Mesenchymal stem cell (in vitro differentiated cells and primary cell): ENCODE measurements around the gene CCR9.
"Not testable (repeated sequence)": the region's sequence is repeated elsewhere in the genome, so short reads cannot be mapped to it uniquely, and the experiment has no call there.

Source experiments
- DNase-seq: peaks from one replicate; pipeline ENCODE4 v3.0.0-alpha.2; 2013
- H2AFZ ChIP-seq: one replicate; pipeline ENCODE4 v1.6.1; 2013; ENCODE audit warnings: low read depth, mild to moderate bottlenecking, control low read depth, inconsistent platforms, low read length, moderate library complexity
- H2AK5ac ChIP-seq: 2 replicates; pipeline ENCODE4 v1.6.1; 2013; ENCODE audit warnings: low read length, moderate library complexity, mild to moderate bottlenecking, inconsistent platforms; ENCODE audit not compliant: severe bottlenecking
- H2BK120ac ChIP-seq: one replicate; pipeline ENCODE4 v1.6.1; 2013; ENCODE audit warnings: low read depth, mild to moderate bottlenecking, inconsistent platforms, low read length, moderate library complexity
- H2BK12ac ChIP-seq, 2 experiments: one replicate each; pipeline ENCODE4 v1.6.1; 2013; ENCODE audit warnings: inconsistent platforms in 2 of 2, low read length in 2 of 2, mild to moderate bottlenecking in 2 of 2, moderate library complexity in 2 of 2, control low read depth in 1 of 2
- H2BK15ac ChIP-seq: one replicate; pipeline ENCODE4 v1.6.1; 2013; ENCODE audit warnings: mild to moderate bottlenecking, low read depth, inconsistent platforms; ENCODE audit not compliant: poor library complexity, severe bottlenecking
- H2BK5ac ChIP-seq: 2 replicates; pipeline ENCODE4 v1.6.1; 2013; ENCODE audit warnings: low read depth, mild to moderate bottlenecking, low read length, control low read depth, inconsistent platforms; ENCODE audit not compliant: poor library complexity, severe bottlenecking
- H3K14ac ChIP-seq, 2 experiments: one replicate each; pipeline ENCODE4 v1.6.1; 2013; ENCODE audit warnings: inconsistent platforms in 2 of 2, low read length in 2 of 2, control low read depth in 1 of 2, mild to moderate bottlenecking in 1 of 2, moderate library complexity in 1 of 2
- H3K18ac ChIP-seq, 2 experiments: one replicate each; pipeline ENCODE4 v1.6.1; 2013; ENCODE audit warnings: inconsistent platforms in 2 of 2, low read length in 2 of 2, control low read depth in 1 of 2, low read depth in 1 of 2, mild to moderate bottlenecking in 1 of 2
- H3K23ac ChIP-seq, 2 experiments: one replicate each; pipeline ENCODE4 v1.6.1; 2013; ENCODE audit warnings: inconsistent platforms in 2 of 2, low read length in 2 of 2, mild to moderate bottlenecking in 2 of 2, moderate library complexity in 2 of 2, control low read depth in 1 of 2
- H3K27ac ChIP-seq: 2 replicates; pipeline ENCODE4 v1.5.1; 2013; ENCODE audit warnings: mild to moderate bottlenecking, moderate library complexity, low read length, control low read depth, inconsistent platforms; ENCODE audit not compliant: poor library complexity, severe bottlenecking
- H3K27me3 ChIP-seq, 2 experiments: 2 replicates each; pipeline versions ENCODE4 v1.6.1 to v1.7.0; 2013; ENCODE audit warnings: low read length in 2 of 2, mild to moderate bottlenecking in 2 of 2, moderate library complexity in 2 of 2, control low read depth in 1 of 2, inconsistent platforms in 1 of 2; ENCODE audit not compliant: control insufficient read depth in 1 of 2, insufficient read depth in 1 of 2
- H3K36me3 ChIP-seq, 2 experiments: 2 replicates each; pipeline versions ENCODE4 v1.6.1 to v1.7.0; 2013; ENCODE audit warnings: low read length in 2 of 2, control low read depth in 1 of 2, inconsistent platforms in 1 of 2, low read depth in 1 of 2, mild to moderate bottlenecking in 1 of 2; ENCODE audit not compliant: insufficient read depth in 2 of 2, control insufficient read depth in 1 of 2
- H3K4ac ChIP-seq, 2 experiments: one replicate each; pipeline ENCODE4 v1.6.1; 2013; ENCODE audit warnings: inconsistent platforms in 2 of 2, low read length in 2 of 2, mild to moderate bottlenecking in 2 of 2, moderate library complexity in 2 of 2, control low read depth in 1 of 2, low read depth in 1 of 2
- H3K4me1 ChIP-seq: 2 replicates; pipeline ENCODE4 v1.6.1; 2013; ENCODE audit warnings: low read depth, low read length, control low read depth; ENCODE audit not compliant: control insufficient read depth, insufficient read depth
- H3K4me2 ChIP-seq: 2 replicates; pipeline ENCODE4 v1.6.1; 2013; ENCODE audit warnings: low read length, mild to moderate bottlenecking, inconsistent platforms; ENCODE audit not compliant: poor library complexity, severe bottlenecking
- H3K4me3 ChIP-seq, 2 experiments: 2 replicates each; pipeline versions ENCODE4 v1.5.1 to v1.7.0; 2013; ENCODE audit warnings: low read length in 2 of 2, mild to moderate bottlenecking in 2 of 2, control low read depth in 1 of 2, low read depth in 1 of 2; ENCODE audit not compliant: insufficient read depth in 1 of 2
- H3K79me1 ChIP-seq: replicated peaks from 2 replicates; pipeline ENCODE4 v1.6.1; 2013; ENCODE audit warnings: mild to moderate bottlenecking, control low read depth, low read length, inconsistent platforms; ENCODE audit not compliant: poor library complexity, severe bottlenecking
- H3K9ac ChIP-seq: 2 replicates; pipeline ENCODE4 v1.7.0; 2013; ENCODE audit warnings: mild to moderate bottlenecking, low read length, moderate library complexity
- H3K9me3 ChIP-seq: 2 replicates; pipeline ENCODE4 v1.7.0; 2013; ENCODE audit warnings: mild to moderate bottlenecking, low read length; ENCODE audit not compliant: control insufficient read depth
- H4K8ac ChIP-seq: one replicate; pipeline ENCODE4 v1.6.1; 2013; ENCODE audit warnings: inconsistent platforms, mild to moderate bottlenecking, low read length, moderate library complexity
- H4K91ac ChIP-seq: one replicate; pipeline ENCODE4 v1.6.1; 2013; ENCODE audit warnings: mild to moderate bottlenecking, low read length, inconsistent platforms
- WGBS: methylation state at CpG from one replicate; pipeline ENCODE4 v1.1.7; 2013; ENCODE audit warnings: mixed read lengths; 5-methylcytosine and 5-hydroxymethylcytosine counted together

The CCR9 gene

DNA sequence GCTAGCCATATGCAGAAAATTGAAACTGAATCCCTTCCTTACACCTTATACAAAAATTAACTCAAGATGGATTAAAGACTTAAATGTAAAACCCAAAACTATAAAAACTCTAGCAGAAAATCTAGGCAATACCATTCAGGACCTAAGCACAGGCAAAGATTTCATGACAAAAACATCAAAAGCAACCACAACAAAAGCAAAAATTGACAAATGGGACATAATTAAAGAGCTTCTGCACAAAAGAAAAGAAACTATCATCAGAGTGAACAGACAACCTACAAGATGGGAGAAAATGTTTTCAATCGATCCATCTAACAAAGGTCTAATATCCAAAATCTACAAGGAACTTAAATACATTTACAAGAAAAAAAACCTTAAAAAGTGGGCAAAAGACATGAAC lies 30.0 kb upstream of the CCR9 start:
- not testable (repeated sequence) for H3K4ac ChIP-seq, H4K91ac ChIP-seq, H2BK120ac ChIP-seq, H3K27me3 ChIP-seq, H2AK5ac ChIP-seq, H3K79me1 ChIP-seq, H3K4me1 ChIP-seq, H3K36me3 ChIP-seq, H3K9ac ChIP-seq, H4K8ac ChIP-seq, H3K9me3 ChIP-seq, H2BK12ac ChIP-seq, H3K4me3 ChIP-seq, DNase-seq, H3K14ac ChIP-seq, H2BK15ac ChIP-seq, H2AFZ ChIP-seq, H3K4me2 ChIP-seq, H3K18ac ChIP-seq, H3K23ac ChIP-seq, H2BK5ac ChIP-seq, H3K27ac ChIP-seq
- 75% methylated on average over 1 of the region's 1 CpG for WGBS

DNA sequence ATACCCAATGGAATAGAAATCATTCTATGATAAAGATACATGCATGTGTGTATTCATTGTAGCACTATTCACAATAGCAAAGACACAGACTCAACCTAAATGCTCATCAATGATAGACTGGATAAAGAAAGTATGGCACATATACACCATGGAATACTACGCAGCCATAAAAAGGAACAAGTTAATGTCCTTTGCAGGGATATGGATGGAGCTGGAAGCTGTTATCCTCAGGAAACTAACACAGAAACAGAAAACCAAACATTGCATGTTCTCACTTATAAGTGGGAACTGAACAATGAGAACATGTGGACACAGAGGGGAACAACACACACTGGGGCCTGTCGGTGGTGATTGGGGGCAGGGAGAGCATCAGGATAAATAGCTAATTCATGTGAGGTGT lies 29.3 kb upstream of the CCR9 start:
- not testable (repeated sequence) for DNase-seq, H3K14ac ChIP-seq, H3K9me3 ChIP-seq, H4K91ac ChIP-seq, H2BK12ac ChIP-seq, H3K27me3 ChIP-seq, H3K79me1 ChIP-seq, H2AK5ac ChIP-seq, H2BK5ac ChIP-seq, H3K9ac ChIP-seq, H3K36me3 ChIP-seq, H3K18ac ChIP-seq, H3K4me3 ChIP-seq, H3K4me1 ChIP-seq, H3K4ac ChIP-seq, H3K23ac ChIP-seq, H2BK15ac ChIP-seq, H4K8ac ChIP-seq, H3K27ac ChIP-seq, H3K4me2 ChIP-seq, H2AFZ ChIP-seq, H2BK120ac ChIP-seq
- WGBS, result 57% methylated on average over 1 of the region's 2 CpGs

GRCh38 chr3:45858809-45859543 lies 27.4 kb upstream of the CCR9 start:
- peaks cover 11% of the 10 kb centered on the region in 2 experiments for H3K27me3 ChIP-seq
- no peak overlapping the region for H2BK120ac ChIP-seq
- H3K18ac ChIP-seq, result no peak overlapping the region
- WGBS, result 87% methylated on average over 5 of the region's 7 CpGs
- H3K4me3 ChIP-seq, result no peak overlapping the region
- no peak overlapping the region for H4K8ac ChIP-seq
- no peak overlapping the region for H2BK5ac ChIP-seq
- no peak overlapping the region for H3K14ac ChIP-seq
- H3K23ac ChIP-seq, result no peak overlapping the region
- no peak overlapping the region for H3K9ac ChIP-seq
- H2BK15ac ChIP-seq, result no peak overlapping the region
- no peaks in the 10 kb centered on the region for H3K36me3 ChIP-seq
- no peaks in the 10 kb centered on the region for H3K79me1 ChIP-seq
- no peak overlapping the region for H3K27ac ChIP-seq
- no peak for DNase-seq
- H3K9me3 ChIP-seq, result peaks cover 17% of the 10 kb centered on the region
- no peak overlapping the region for H2AFZ ChIP-seq
- H3K4me1 ChIP-seq, result no peaks in the 10 kb centered on the region
- H3K4ac ChIP-seq, result no peak overlapping the region
- H4K91ac ChIP-seq, result no peak overlapping the region
- H2BK12ac ChIP-seq, result no peak overlapping the region
- no peak overlapping the region for H2AK5ac ChIP-seq
- H3K4me2 ChIP-seq, result no peak overlapping the region

DNA sequence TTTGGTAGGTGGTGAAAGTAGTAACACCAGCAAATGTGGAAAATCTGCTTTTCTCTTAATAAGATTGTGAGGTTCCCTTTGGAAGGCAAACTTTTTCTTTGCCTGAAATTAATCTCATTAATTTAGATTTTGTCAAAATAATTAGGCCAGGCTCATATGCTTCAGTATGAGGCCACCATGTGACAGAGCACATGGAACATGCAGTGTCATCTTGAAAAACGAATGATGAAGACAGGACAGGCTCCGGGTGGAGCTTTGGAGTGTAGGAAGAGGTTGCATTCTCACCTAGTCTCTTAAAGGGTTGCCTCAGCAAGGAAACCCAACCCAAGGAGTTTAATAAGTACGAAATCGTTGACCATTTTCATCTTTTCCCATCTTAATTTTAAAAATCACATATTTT lies 25.9 kb upstream of the CCR9 start:
- 85% methylated on average over 4 of the region's 4 CpGs for WGBS
- Histone ChIP-seq H3K18ac (no peak overlapping the region), H2BK120ac (no peak overlapping the region), H3K9me3 (peaks cover 22% of the 10 kb centered on the region), H3K36me3 (no peaks in the 10 kb centered on the region), H3K4me2 (no peak overlapping the region), H2AK5ac (no peak overlapping the region), H2AFZ (no peak overlapping the region), H2BK15ac (no peak overlapping the region), H3K27me3 (peaks cover 11 to 17% of the 10 kb centered on the region in 2 experiments), H4K91ac (no peak overlapping the region), H3K27ac (no peak overlapping the region), H2BK12ac (no peak overlapping the region), H2BK5ac (no peak overlapping the region), H3K4me1 (no peaks in the 10 kb centered on the region), H3K4me3 (no peak overlapping the region), H3K4ac (no peak overlapping the region), H3K23ac (no peak overlapping the region), H3K79me1 (no peaks in the 10 kb centered on the region), H4K8ac (no peak overlapping the region), H3K9ac (no peak overlapping the region), H3K14ac (no peak overlapping the region)
- DNase-seq, result no peak
